HepG2 (cell line): ENCODE results near the gene MRPS34. TPM values are rescaled to one million over a fixed set of nuclear protein-coding genes. Genes with fewer than 3 reads are reported as not detected.

Source experiments
- AGO1 ChIP-seq: fragments of 200-400 bp; formaldehyde crosslinking; IDR thresholded peaks from 2 replicates; pipeline ENCODE4 v1.6.1; 2017; ENCODE audit warnings: mild to moderate bottlenecking, low read depth, low read length, moderate library complexity; ENCODE audit not compliant: poor library complexity, severe bottlenecking
- AHR ChIP-seq: IDR thresholded peaks from 2 replicates; pipeline ENCODE4 v1.6.1; 2018; ENCODE audit warnings: missing genetic modification reagents, missing compliant biosample characterization
- ARID2 ChIP-seq: sonication (generic); formaldehyde crosslinking; IDR thresholded peaks from 2 replicates; pipeline ENCODE4 v1.8.1; 2022; ENCODE audit warnings: mild to moderate bottlenecking, missing genetic modification reagents, borderline replicate concordance
- DNMT1 ChIP-seq: sonication (generic); formaldehyde crosslinking; IDR thresholded peaks from 2 replicates; pipeline ENCODE4 v1.5.1; 2020; ENCODE audit warnings: mild to moderate bottlenecking, missing genetic modification reagents
- ETV6 ChIP-seq: sonication (generic); formaldehyde crosslinking; conservative IDR thresholded peaks from 2 replicates; pipeline ENCODE4 v1.4.0; 2020; ENCODE audit warnings: missing genetic modification reagents
- FLYWCH1 ChIP-seq: sonication (generic); formaldehyde crosslinking; IDR thresholded peaks from 2 replicates; pipeline ENCODE4 v1.8.1; 2023; ENCODE audit warnings: mild to moderate bottlenecking, missing genetic modification reagents
- HNRNPH1 ChIP-seq: fragments of 200-400 bp; formaldehyde crosslinking; optimal IDR thresholded peaks from 2 replicates; pipeline ENCODE3; 2017; ENCODE audit warnings: mild to moderate bottlenecking, low read depth, low read length
- KDM5A ChIP-seq: fragments of 200-600 bp; sonication (generic); IDR thresholded peaks from 2 replicates; pipeline ENCODE4 v1.7.0; 2018; ENCODE audit warnings: antibody characterized with exemption, mild to moderate bottlenecking, low read length, borderline replicate concordance
- NFRKB ChIP-seq: fragments of 450-650 bp; IDR thresholded peaks from 2 replicates; pipeline ENCODE4 v1.6.1; 2017
- SMC3 ChIP-seq: IDR thresholded peaks from 2 replicates; pipeline ENCODE4 v1.6.1; 2011; ENCODE audit warnings: low read length, improper control_type of control experiment
- SNAPC2 ChIP-seq: sonication (generic); formaldehyde crosslinking; IDR thresholded peaks from 2 replicates; pipeline ENCODE4 v1.8.1; 2022; ENCODE audit warnings: mild to moderate bottlenecking, missing genetic modification reagents
- TP53 ChIP-seq: sonication (generic); formaldehyde crosslinking; conservative IDR thresholded peaks from 2 replicates; pipeline ENCODE4 v1.4.0; 2020; ENCODE audit warnings: missing genetic modification reagents
- YEATS4 ChIP-seq: sonication (generic); formaldehyde crosslinking; IDR thresholded peaks from 2 replicates; pipeline ENCODE4 v1.4.0; 2020; ENCODE audit warnings: missing genetic modification reagents, borderline replicate concordance
- ZNF33B ChIP-seq: sonication (generic); formaldehyde crosslinking; IDR thresholded peaks from 2 replicates; pipeline ENCODE4 v1.5.1; 2020; ENCODE audit warnings: mild to moderate bottlenecking, missing genetic modification reagents
- ZNF510 ChIP-seq: sonication (generic); formaldehyde crosslinking; IDR thresholded peaks from 2 replicates; pipeline ENCODE4 v1.4.0; 2020; ENCODE audit warnings: low read depth, mild to moderate bottlenecking, missing genetic modification reagents
- ZNF563 ChIP-seq: sonication (generic); formaldehyde crosslinking; IDR thresholded peaks from 2 replicates; pipeline ENCODE4 v1.8.0; 2022; ENCODE audit warnings: mild to moderate bottlenecking, moderate library complexity, missing genetic modification reagents
- ZNF678 ChIP-seq: sonication (generic); formaldehyde crosslinking; IDR thresholded peaks from 2 replicates; pipeline ENCODE4 v1.4.0; 2020; ENCODE audit warnings: mild to moderate bottlenecking, missing genetic modification reagents
- ZNF7 ChIP-seq: IDR thresholded peaks from 2 replicates; pipeline ENCODE4 v1.6.1; 2016; ENCODE audit warnings: missing biosample characterization, missing genetic modification reagents
- ZNF737 ChIP-seq: sonication (generic); formaldehyde crosslinking; IDR thresholded peaks from 2 replicates; pipeline ENCODE4 v1.5.0; 2020; ENCODE audit warnings: missing genetic modification reagents, mild to moderate bottlenecking, borderline replicate concordance
- ZSCAN21 ChIP-seq: sonication (generic); formaldehyde crosslinking; IDR thresholded peaks from 2 replicates; pipeline ENCODE4 v1.8.0; 2022; ENCODE audit warnings: mild to moderate bottlenecking, missing genetic modification reagents, moderate library complexity, borderline replicate concordance
- polyA plus RNA-seq, 8 experiments: library from polyadenylated mRNA; depleted of rRNA in 3 of 8; stranded (reverse) in 7 of 8; unstranded in 1 of 8; fragments of >200 nt; fragmentation: Illumina TruSeq in 4 of 8; extraction: Trizol in 4 of 8; gene quantifications; 2 replicates each; pipeline versions ENCODE4 v1.2.1 to v1.2.3, GENCODE V29; 2011 to 2016; ENCODE audit warnings: low read depth in 4 of 8, missing spikeins in 1 of 8, mixed read lengths in 1 of 8; ENCODE audit not compliant: insufficient read depth in 1 of 8
- total RNA-seq, 5 experiments: library from RNA; depleted of rRNA; stranded (reverse); fragments of >200 nt; fragmentation: Illumina TruSeq; extraction: Trizol; gene quantifications; 2 replicates each; pipeline ENCODE4 v1.2.3, GENCODE V29; 2016; ENCODE audit warnings: low read depth in 1 of 5
- TF ChIP-seq, protein P1 (sequence below): sonication (generic); formaldehyde crosslinking; conservative IDR thresholded peaks from 2 replicates; pipeline ENCODE4 v1.4.0; 2020; ENCODE audit warnings: missing genetic modification reagents
- TF ChIP-seq, protein P2 (sequence below): sonication (generic); formaldehyde crosslinking; conservative IDR thresholded peaks from 2 replicates; pipeline ENCODE4 v1.4.0; 2020; ENCODE audit warnings: mild to moderate bottlenecking, missing genetic modification reagents, moderate library complexity
- TF ChIP-seq, protein P3 (sequence below): sonication (generic); formaldehyde crosslinking; IDR thresholded peaks from 2 replicates; pipeline ENCODE4 v1.5.0; 2020; ENCODE audit warnings: mild to moderate bottlenecking, missing genetic modification reagents

MRPS34 gene
- total and polyA plus RNA-seq, 2 of the 13 experiments (the other 11 are each of a cell fraction or from before 2014, with no cell fraction given) = 63.5 to 131 TPM

DNA sequence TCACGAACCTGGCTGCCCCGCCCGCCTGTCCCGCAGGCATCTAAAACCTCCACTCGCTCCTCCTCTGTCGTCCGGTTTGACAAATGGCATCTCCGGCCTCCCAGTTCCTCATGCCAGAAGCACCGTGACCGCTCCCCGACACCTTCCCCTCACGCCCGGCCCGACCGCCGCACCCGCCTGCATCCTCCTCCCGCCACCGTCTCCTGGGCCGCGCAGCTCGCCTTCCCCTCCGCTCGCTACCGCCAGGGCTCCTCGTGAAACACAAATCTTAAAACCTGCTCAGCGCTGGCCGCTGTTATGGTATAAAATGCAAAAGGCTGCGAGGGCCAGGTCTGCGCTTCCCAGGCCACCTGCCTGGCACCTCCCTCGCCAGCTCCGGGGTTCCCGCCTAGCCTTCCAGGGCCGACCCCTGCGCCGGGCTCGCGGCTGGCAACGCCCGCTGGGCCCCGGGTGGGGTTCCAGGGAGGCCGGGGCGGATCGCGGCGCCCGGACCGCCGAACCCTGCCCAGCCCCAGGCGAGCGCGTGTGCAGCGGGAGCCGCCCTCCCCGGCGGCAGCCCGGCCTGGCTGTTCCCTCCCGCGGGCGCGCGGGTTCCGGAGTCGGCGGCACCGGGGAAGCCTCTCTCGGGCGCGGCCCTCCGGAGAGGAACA is 8.9 kb upstream of the MRPS34 start (continued):
- TF ChIP-seq, protein P1, sequence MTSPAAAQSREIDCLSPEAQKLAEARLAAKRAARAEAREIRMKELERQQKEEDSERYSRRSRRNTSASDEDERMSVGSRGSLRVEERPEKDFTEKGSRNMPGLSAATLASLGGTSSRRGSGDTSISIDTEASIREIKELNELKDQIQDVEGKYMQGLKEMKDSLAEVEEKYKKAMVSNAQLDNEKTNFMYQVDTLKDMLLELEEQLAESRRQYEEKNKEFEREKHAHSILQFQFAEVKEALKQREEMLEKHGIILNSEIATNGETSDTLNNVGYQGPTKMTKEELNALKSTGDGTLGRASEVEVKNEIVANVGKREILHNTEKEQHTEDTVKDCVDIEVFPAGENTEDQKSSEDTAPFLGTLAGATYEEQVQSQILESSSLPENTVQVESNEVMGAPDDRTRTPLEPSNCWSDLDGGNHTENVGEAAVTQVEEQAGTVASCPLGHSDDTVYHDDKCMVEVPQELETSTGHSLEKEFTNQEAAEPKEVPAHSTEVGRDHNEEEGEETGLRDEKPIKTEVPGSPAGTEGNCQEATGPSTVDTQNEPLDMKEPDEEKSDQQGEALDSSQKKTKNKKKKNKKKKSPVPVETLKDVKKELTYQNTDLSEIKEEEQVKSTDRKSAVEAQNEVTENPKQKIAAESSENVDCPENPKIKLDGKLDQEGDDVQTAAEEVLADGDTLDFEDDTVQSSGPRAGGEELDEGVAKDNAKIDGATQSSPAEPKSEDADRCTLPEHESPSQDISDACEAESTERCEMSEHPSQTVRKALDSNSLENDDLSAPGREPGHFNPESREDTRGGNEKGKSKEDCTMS (CRISPR knock-in tag) = no peak
- TF ChIP-seq AHR (CRISPR knock-in tag) = no peak
- no peak for TF ChIP-seq SNAPC2 (CRISPR knock-in tag)
- TF ChIP-seq FLYWCH1 (CRISPR knock-in tag) = no peak
- TF ChIP-seq AGO1 = peak; percentile 73
- TF ChIP-seq ZNF563 = no peak
- no peak for TF ChIP-seq ZNF7 (CRISPR knock-in tag)
- TF ChIP-seq TP53 = no peak
- TF ChIP-seq, protein P2, sequence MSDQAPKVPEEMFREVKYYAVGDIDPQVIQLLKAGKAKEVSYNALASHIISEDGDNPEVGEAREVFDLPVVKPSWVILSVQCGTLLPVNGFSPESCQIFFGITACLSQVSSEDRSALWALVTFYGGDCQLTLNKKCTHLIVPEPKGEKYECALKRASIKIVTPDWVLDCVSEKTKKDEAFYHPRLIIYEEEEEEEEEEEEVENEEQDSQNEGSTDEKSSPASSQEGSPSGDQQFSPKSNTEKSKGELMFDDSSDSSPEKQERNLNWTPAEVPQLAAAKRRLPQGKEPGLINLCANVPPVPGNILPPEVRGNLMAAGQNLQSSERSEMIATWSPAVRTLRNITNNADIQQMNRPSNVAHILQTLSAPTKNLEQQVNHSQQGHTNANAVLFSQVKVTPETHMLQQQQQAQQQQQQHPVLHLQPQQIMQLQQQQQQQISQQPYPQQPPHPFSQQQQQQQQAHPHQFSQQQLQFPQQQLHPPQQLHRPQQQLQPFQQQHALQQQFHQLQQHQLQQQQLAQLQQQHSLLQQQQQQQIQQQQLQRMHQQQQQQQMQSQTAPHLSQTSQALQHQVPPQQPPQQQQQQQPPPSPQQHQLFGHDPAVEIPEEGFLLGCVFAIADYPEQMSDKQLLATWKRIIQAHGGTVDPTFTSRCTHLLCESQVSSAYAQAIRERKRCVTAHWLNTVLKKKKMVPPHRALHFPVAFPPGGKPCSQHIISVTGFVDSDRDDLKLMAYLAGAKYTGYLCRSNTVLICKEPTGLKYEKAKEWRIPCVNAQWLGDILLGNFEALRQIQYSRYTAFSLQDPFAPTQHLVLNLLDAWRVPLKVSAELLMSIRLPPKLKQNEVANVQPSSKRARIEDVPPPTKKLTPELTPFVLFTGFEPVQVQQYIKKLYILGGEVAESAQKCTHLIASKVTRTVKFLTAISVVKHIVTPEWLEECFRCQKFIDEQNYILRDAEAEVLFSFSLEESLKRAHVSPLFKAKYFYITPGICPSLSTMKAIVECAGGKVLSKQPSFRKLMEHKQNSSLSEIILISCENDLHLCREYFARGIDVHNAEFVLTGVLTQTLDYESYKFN (CRISPR knock-in tag) = no peak
- TF ChIP-seq DNMT1 = no peak
- TF ChIP-seq ZNF678 = no peak
- no peak for TF ChIP-seq NFRKB
- no peak for TF ChIP-seq SMC3
- no peak for TF ChIP-seq HNRNPH1
- no peak for TF ChIP-seq YEATS4 (CRISPR knock-in tag)
- TF ChIP-seq ARID2 (CRISPR knock-in tag) = no peak
- 0 out of 2 replicates have a peak, but pooled peaks have one; percentile 27 for TF ChIP-seq ZNF737 (CRISPR knock-in tag)
- TF ChIP-seq KDM5A = peak; percentile 49; the same call in 1 of the 2 replicates
- no peak for TF ChIP-seq ZNF510
- no peak for TF ChIP-seq ETV6 (CRISPR knock-in tag)
- TF ChIP-seq, protein P3, sequence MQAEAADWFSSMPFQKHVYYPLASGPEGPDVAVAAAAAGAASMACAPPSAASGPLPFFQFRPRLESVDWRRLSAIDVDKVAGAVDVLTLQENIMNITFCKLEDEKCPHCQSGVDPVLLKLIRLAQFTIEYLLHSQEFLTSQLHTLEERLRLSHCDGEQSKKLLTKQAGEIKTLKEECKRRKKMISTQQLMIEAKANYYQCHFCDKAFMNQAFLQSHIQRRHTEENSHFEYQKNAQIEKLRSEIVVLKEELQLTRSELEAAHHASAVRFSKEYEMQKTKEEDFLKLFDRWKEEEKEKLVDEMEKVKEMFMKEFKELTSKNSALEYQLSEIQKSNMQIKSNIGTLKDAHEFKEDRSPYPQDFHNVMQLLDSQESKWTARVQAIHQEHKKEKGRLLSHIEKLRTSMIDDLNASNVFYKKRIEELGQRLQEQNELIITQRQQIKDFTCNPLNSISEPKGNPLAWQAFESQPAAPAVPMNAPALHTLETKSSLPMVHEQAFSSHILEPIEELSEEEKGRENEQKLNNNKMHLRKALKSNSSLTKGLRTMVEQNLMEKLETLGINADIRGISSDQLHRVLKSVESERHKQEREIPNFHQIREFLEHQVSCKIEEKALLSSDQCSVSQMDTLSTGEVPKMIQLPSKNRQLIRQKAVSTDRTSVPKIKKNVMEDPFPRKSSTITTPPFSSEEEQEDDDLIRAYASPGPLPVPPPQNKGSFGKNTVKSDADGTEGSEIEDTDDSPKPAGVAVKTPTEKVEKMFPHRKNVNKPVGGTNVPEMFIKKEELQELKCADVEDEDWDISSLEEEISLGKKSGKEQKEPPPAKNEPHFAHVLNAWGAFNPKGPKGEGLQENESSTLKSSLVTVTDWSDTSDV = no peak
- 0 out of 2 replicates have a peak, but pooled peaks have one; percentile 48 for TF ChIP-seq ZSCAN21
- no peak for TF ChIP-seq ZNF33B (CRISPR knock-in tag)
